ENCODE data around the gene DPP8. TPM values are rescaled to one million over a fixed set of nuclear protein-coding genes. Genes with fewer than 3 reads are reported as not detected.

Gene DPP8
- total and polyA plus RNA-seq, 2 donors (not counting 1 experiment from before 2014, with no cell fraction given), result 29.9 to 45.4 TPM

GRCh38 chr15:65558997-65559760 is 41.7 kb upstream of the DPP8 start:
- H3K36me3 ChIP-seq (ENCODE audit: control insufficient read depth, insufficient read depth, low read length), result no peaks in the 10 kb centered on the region

GRCh38 chr15:65558336-65558735 is 40.8 kb upstream of the DPP8 start:
- H3K4me3 ChIP-seq (replicated peaks in 1 of 4; ENCODE audit: control extremely low read depth in 1 of 4, insufficient read depth in 1 of 4, low read depth in 3 of 4, low read length in 4 of 4), result no peak overlapping the region
- peaks cover 3% of the 10 kb centered on the region for H3K79me2 ChIP-seq (ENCODE audit: control insufficient read depth, insufficient read depth, low read length)
- no peaks in the 10 kb centered on the region for H3K36me3 ChIP-seq (ENCODE audit: control insufficient read depth, insufficient read depth, low read length)
- peak; percentile 79 to 81 for DNase-seq (ENCODE audit: low read depth in 2 of 2)
- no peak overlapping the region for H3K27ac ChIP-seq (ENCODE audit: insufficient read depth, low read length)
- no peak overlapping the region for H3K9ac ChIP-seq (ENCODE audit: insufficient read depth, low read length)
- H3K27me3 ChIP-seq (ENCODE audit: control insufficient read depth, insufficient read depth, low read length), result no peaks in the 10 kb centered on the region
- TF ChIP-seq EZH2 (IDR thresholded peaks at IDR 0.05; ENCODE audit: low read length, missing control alignments), result no peak
- no peak for TF ChIP-seq CTCF (conservative IDR thresholded peaks at IDR 0.05 in 1 of 2, IDR thresholded peaks at IDR 0.05 in 1 of 2; ENCODE audit: low read depth in 1 of 2, low read length in 2 of 2)
- no peaks in the 10 kb centered on the region for H4K20me1 ChIP-seq (ENCODE audit: control insufficient read depth, extremely low read depth, insufficient read depth, low read length)
- no peaks in the 10 kb centered on the region for H3K9me3 ChIP-seq (ENCODE audit: control insufficient read depth, insufficient read depth, low read depth, low read length)
- no peak overlapping the region for H2AFZ ChIP-seq (ENCODE audit: low read length)
- H3K4me2 ChIP-seq (ENCODE audit: extremely low read depth, insufficient read depth, low read length), result no peak overlapping the region
- peaks cover 5% of the 10 kb centered on the region for H3K4me1 ChIP-seq (ENCODE audit: control insufficient read depth, extremely low read depth, insufficient read depth, low read length)

More at GRCh38 chr15:65558997-65559760, 41.7 kb upstream of the DPP8 start:
- H3K27ac ChIP-seq (ENCODE audit: insufficient read depth, low read length), result no peak overlapping the region
- no peaks in the 10 kb centered on the region for H3K27me3 ChIP-seq (ENCODE audit: control insufficient read depth, insufficient read depth, low read length)
- no peak overlapping the region for H2AFZ ChIP-seq (ENCODE audit: low read length)
- H3K79me2 ChIP-seq (ENCODE audit: control insufficient read depth, insufficient read depth, low read length), result no peaks in the 10 kb centered on the region
- peaks cover 5% of the 10 kb centered on the region for H3K4me1 ChIP-seq (ENCODE audit: control insufficient read depth, extremely low read depth, insufficient read depth, low read length)
- H3K9ac ChIP-seq (ENCODE audit: insufficient read depth, low read length), result no peak overlapping the region
- no peak overlapping the region for H3K4me3 ChIP-seq (replicated peaks in 1 of 4; ENCODE audit: control extremely low read depth in 1 of 4, insufficient read depth in 1 of 4, low read depth in 3 of 4, low read length in 4 of 4)
- H3K9me3 ChIP-seq (ENCODE audit: control insufficient read depth, insufficient read depth, low read depth, low read length), result no peaks in the 10 kb centered on the region
- TF ChIP-seq CTCF (conservative IDR thresholded peaks at IDR 0.05 in 1 of 2, IDR thresholded peaks at IDR 0.05 in 1 of 2; ENCODE audit: low read depth in 1 of 2, low read length in 2 of 2) (no peak), EZH2 (IDR thresholded peaks at IDR 0.05; ENCODE audit: low read length, missing control alignments) (no peak)
- no peaks in the 10 kb centered on the region for H4K20me1 ChIP-seq (ENCODE audit: control insufficient read depth, extremely low read depth, insufficient read depth, low read length)
- no peak for DNase-seq (ENCODE audit: low read depth in 2 of 2)
- no peak overlapping the region for H3K4me2 ChIP-seq (ENCODE audit: extremely low read depth, insufficient read depth, low read length)

GRCh38 chr15:65556622-65557021 is 39.1 kb upstream of the DPP8 start:
- Histone ChIP-seq H3K79me2 (ENCODE audit: control insufficient read depth, insufficient read depth, low read length) (peaks cover 4% of the 10 kb centered on the region), H3K4me2 (ENCODE audit: extremely low read depth, insufficient read depth, low read length) (no peak overlapping the region), H4K20me1 (ENCODE audit: control insufficient read depth, extremely low read depth, insufficient read depth, low read length) (no peaks in the 10 kb centered on the region), H3K4me1 (ENCODE audit: control insufficient read depth, extremely low read depth, insufficient read depth, low read length) (peaks cover 5% of the 10 kb centered on the region), H3K9me3 (ENCODE audit: control insufficient read depth, insufficient read depth, low read depth, low read length) (no peaks in the 10 kb centered on the region), H2AFZ (ENCODE audit: low read length) (no peak overlapping the region), H3K9ac (ENCODE audit: insufficient read depth, low read length) (no peak overlapping the region), H3K4me3 (replicated peaks in 1 of 4; ENCODE audit: control extremely low read depth in 1 of 4, insufficient read depth in 1 of 4, low read depth in 3 of 4, low read length in 4 of 4) (no peak overlapping the region), H3K27me3 (ENCODE audit: control insufficient read depth, insufficient read depth, low read length) (no peaks in the 10 kb centered on the region), H3K27ac (ENCODE audit: insufficient read depth, low read length) (no peak overlapping the region), H3K36me3 (ENCODE audit: control insufficient read depth, insufficient read depth, low read length) (no peaks in the 10 kb centered on the region)
- no peak for DNase-seq (ENCODE audit: low read depth in 2 of 2)
- TF ChIP-seq CTCF (conservative IDR thresholded peaks at IDR 0.05 in 1 of 2, IDR thresholded peaks at IDR 0.05 in 1 of 2; ENCODE audit: low read depth in 1 of 2, low read length in 2 of 2), result no peak
- no peak for TF ChIP-seq EZH2 (IDR thresholded peaks at IDR 0.05; ENCODE audit: low read length, missing control alignments)
